Stimulated activated CD8-positive, alpha-beta memory T cell treated with anti-CD3 and anti-CD28 coated beads, Interleukin-7, amount 100 ng/mL, for 4 hours (primary cell): ENCODE results near the gene TBXAS1.

Experiments
- DNase-seq, 2 donors: peaks; one replicate each; pipeline ENCODE4 v3.0.0-alpha.2; 2020; ENCODE audit warnings: low read depth in 2 of 2

TBXAS1 gene

GRCh38 chr7:140000666-140001268 is 171.7 kb downstream of the TBXAS1 start:
- no peak for DNase-seq

GRCh38 chr7:140003913-140004382 is 174.9 kb downstream of the TBXAS1 start:
- no peak for DNase-seq

- no peak for DNase-seq
Observed at GRCh38 chr7:140004672-140005071, 175.6 kb downstream of the TBXAS1 start.

- DNase-seq: no peak
Observed at GRCh38 chr7:140005341-140005740, 176.3 kb downstream of the TBXAS1 start.

- no peak for DNase-seq
Observed at GRCh38 chr7:140005754-140006503, 176.9 kb downstream of the TBXAS1 start.

- DNase-seq: no peak
Observed at GRCh38 chr7:140006600-140006999, 177.5 kb downstream of the TBXAS1 start.

GRCh38 chr7:140007051-140007690 is 178.1 kb downstream of the TBXAS1 start:
- no peak for DNase-seq

GRCh38 chr7:140008755-140009610 is 179.9 kb downstream of the TBXAS1 start:
- DNase-seq: no peak

- no peak for DNase-seq
Observed at GRCh38 chr7:140009735-140010134, 180.7 kb downstream of the TBXAS1 start.

- DNase-seq: no peak
Observed at GRCh38 chr7:140010194-140010895, 181.3 kb downstream of the TBXAS1 start.

- no peak for DNase-seq
Observed at GRCh38 chr7:140013676-140014075, 184.6 kb downstream of the TBXAS1 start.

- DNase-seq: no peak
Observed at GRCh38 chr7:140014123-140014522, 185.1 kb downstream of the TBXAS1 start.

- no peak for DNase-seq
Observed at GRCh38 chr7:140015471-140015970, 186.5 kb downstream of the TBXAS1 start.

GRCh38 chr7:140016540-140016939 is 187.5 kb downstream of the TBXAS1 start:
- DNase-seq: no peak

GRCh38 chr7:140017034-140017433 is 188.0 kb downstream of the TBXAS1 start:
- DNase-seq: no peak

GRCh38 chr7:140017543-140017942 is 188.5 kb downstream of the TBXAS1 start:
- DNase-seq: no peak

GRCh38 chr7:140018125-140019043 is 189.3 kb downstream of the TBXAS1 start:
- no peak for DNase-seq

- no peak for DNase-seq
Observed at GRCh38 chr7:140019172-140019571, 190.1 kb downstream of the TBXAS1 start.

- no peak for DNase-seq
Observed at GRCh38 chr7:140019606-140020005, 190.5 kb downstream of the TBXAS1 start.

GRCh38 chr7:140021603-140022002 is 192.5 kb downstream of the TBXAS1 start:
- DNase-seq: no peak
